Activated naive CD4-positive, alpha-beta T cell treated with anti-CD3 and anti-CD28 coated beads, Interleukin-2, amount 50 U/mL, for 72 hours (primary cell): ENCODE results near the gene HSPG2. TPM values are rescaled to one million over a fixed set of nuclear protein-coding genes. Genes with fewer than 3 reads are reported as not detected.
"Not testable (repeated sequence)": the region's sequence is repeated elsewhere in the genome, so short reads cannot be mapped to it uniquely, and the experiment has no call there.

Experiments
- ATAC-seq, 2 donors: fragments of 150-1000 bp; cut with Tn5 transposase; 2 replicates each; pipeline ENCODE4 v1.10.0; 2021; ENCODE audit warnings: mild to moderate bottlenecking in 2 of 2, moderate library complexity in 2 of 2
- DNase-seq, 2 donors: peaks; one replicate each; pipeline ENCODE4 v3.0.0; 2021 to 2022; ENCODE audit warnings: low spot score in 2 of 2
- H3K27ac Mint-ChIP-seq, 2 donors: one replicate each; pipeline ENCODE4 v1.8.0; 2022; ENCODE audit warnings: mild to moderate bottlenecking in 2 of 2, mixed read lengths in 2 of 2
- H3K36me3 Mint-ChIP-seq, 2 donors: one replicate each; pipeline ENCODE4 v1.8.0; 2022; ENCODE audit warnings: mixed read lengths in 2 of 2
- H3K9me3 Mint-ChIP-seq, 2 donors: one replicate each; pipeline ENCODE4 v1.8.0; 2022; ENCODE audit warnings: mixed read lengths in 2 of 2
- total RNA-seq, 2 donors: library from RNA; stranded (reverse); gene quantifications; one replicate each; pipeline ENCODE4 v1.2.3, GENCODE V29; 2022

Gene HSPG2
- total RNA-seq, 2 donors from 2014 or later: 9.2 to 37.3 TPM

GRCh38 chr1:21811875-21812305 lies 125.2 kb downstream of the HSPG2 start, which contains the start of gene LDLRAD2:
TSS of gene LDLRAD2 (plus strand) at chr1:21812265. CDS start at chr1:21812452, 187 bp downstream.
- H3K27ac Mint-ChIP-seq: no peak within 1 kb of the TSS
- DNase-seq (no peak), ATAC-seq (no peak)
- H3K36me3 Mint-ChIP-seq: no peaks in the 10 kb centered on the region
- no peaks in the 10 kb centered on the region for H3K9me3 Mint-ChIP-seq

- ATAC-seq: no peak
- no peaks in the 10 kb centered on the region for H3K36me3 Mint-ChIP-seq
Observed at GRCh38 chr1:21804536-21804935, 132.6 kb downstream of the HSPG2 start.

GRCh38 chr1:21801100-21801499 lies 136.0 kb downstream of the HSPG2 start:
- no peak for ATAC-seq
- H3K9me3 Mint-ChIP-seq: no peaks in the 10 kb centered on the region
- DNase-seq: no peak

More at GRCh38 chr1:21804536-21804935, 132.6 kb downstream of the HSPG2 start:
- Mint-ChIP-seq H3K9me3 (no peaks in the 10 kb centered on the region), H3K27ac (no peak overlapping the region)
- no peak for DNase-seq

GRCh38 chr1:21799730-21800129 lies 137.4 kb downstream of the HSPG2 start:
- DNase-seq (no peak), ATAC-seq (no peak)
- Mint-ChIP-seq H3K36me3 (peaks cover 0 to 6% of the 10 kb centered on the region in 2 donors), H3K27ac (no peak overlapping the region), H3K9me3 (peaks cover 0 to 5% of the 10 kb centered on the region in 2 donors)

More at GRCh38 chr1:21801100-21801499, 136.0 kb downstream of the HSPG2 start:
- Mint-ChIP-seq H3K27ac (no peak overlapping the region), H3K36me3 (no peaks in the 10 kb centered on the region)

- no peak for ATAC-seq
- peaks cover 0 to 9% of the 10 kb centered on the region in 2 donors for H3K9me3 Mint-ChIP-seq
- H3K27ac Mint-ChIP-seq: no peak overlapping the region
- H3K36me3 Mint-ChIP-seq: peaks cover 0 to 10% of the 10 kb centered on the region in 2 donors
- DNase-seq: no peak
Observed at GRCh38 chr1:21795075-21795474, 142.0 kb downstream of the HSPG2 start.

GRCh38 chr1:21794656-21795055 lies 142.5 kb downstream of the HSPG2 start:
- DNase-seq (no peak), ATAC-seq (no peak)
- Mint-ChIP-seq H3K27ac (no peak overlapping the region), H3K9me3 (peaks cover 0 to 9% of the 10 kb centered on the region in 2 donors), H3K36me3 (peaks cover 0 to 10% of the 10 kb centered on the region in 2 donors)

- DNase-seq: no peak
- Mint-ChIP-seq H3K9me3 (peaks cover 0 to 9% of the 10 kb centered on the region in 2 donors), H3K36me3 (peaks cover 0 to 10% of the 10 kb centered on the region in 2 donors), H3K27ac (no peak overlapping the region)
- ATAC-seq: no peak
Observed at GRCh38 chr1:21793104-21793503, 144.0 kb downstream of the HSPG2 start.

GRCh38 chr1:21786640-21787039 lies 150.5 kb downstream of the HSPG2 start:
- Mint-ChIP-seq H3K36me3 (peaks cover 6 to 10% of the 10 kb centered on the region in 2 donors), H3K27ac (no peak overlapping the region), H3K9me3 (no peaks in the 10 kb centered on the region)
- DNase-seq (no peak), ATAC-seq (no peak)

GRCh38 chr1:21785764-21786163 lies 151.3 kb downstream of the HSPG2 start:
- not testable (repeated sequence) for ATAC-seq

GRCh38 chr1:21783679-21784603 lies 153.2 kb downstream of the HSPG2 start:
- Mint-ChIP-seq H3K36me3 (peaks cover 17 to 22% of the 10 kb centered on the region in 2 donors), H3K9me3 (no peaks in the 10 kb centered on the region), H3K27ac (peak overlapping the region; percentile 99 to 100)
- DNase-seq: no peak
- ATAC-seq: no peak

More at GRCh38 chr1:21785764-21786163, 151.3 kb downstream of the HSPG2 start:
- H3K27ac Mint-ChIP-seq, H3K9me3 Mint-ChIP-seq, DNase-seq: not testable (repeated sequence)
- H3K36me3 Mint-ChIP-seq: peaks cover 10 to 11% of the 10 kb centered on the region in 2 donors

- peak; percentile 78 to 79 for ATAC-seq
- DNase-seq: peak; percentile 97 to 98
- Mint-ChIP-seq H3K27ac (peak within 1 kb of the TSS; percentile 99 to 100), H3K36me3 (peaks cover 17 to 26% of the 10 kb centered on the region in 2 donors), H3K9me3 (no peaks in the 10 kb centered on the region)
Observed at GRCh38 chr1:21782868-21783678, 154.0 kb downstream of the HSPG2 start, which contains the start of gene USP48. TSS of gene USP48 (minus strand) at chr1:21783149. CDS start at chr1:21782957, 192 bp downstream.

- peak overlapping the region; percentile 93 to 99 for H3K27ac Mint-ChIP-seq
- DNase-seq (peak; percentile 53 to 71), ATAC-seq (peak; percentile 12 to 15)
- H3K36me3 Mint-ChIP-seq: peaks cover 19 to 33% of the 10 kb centered on the region in 2 donors
- H3K9me3 Mint-ChIP-seq: no peaks in the 10 kb centered on the region
Observed at GRCh38 chr1:21782349-21782867, 154.7 kb downstream of the HSPG2 start.

GRCh38 chr1:21781815-21782348 lies 155.2 kb downstream of the HSPG2 start:
- Mint-ChIP-seq H3K36me3 (peaks cover 22 to 37% of the 10 kb centered on the region in 2 donors), H3K27ac (peak overlapping the region; percentile 93 to 99)
- peak in 1 of 2 donors; percentile 6 for ATAC-seq

GRCh38 chr1:21779613-21780521 lies 157.2 kb downstream of the HSPG2 start:
- ATAC-seq: peak; percentile 59 to 74
- DNase-seq: peak in 1 of 2 donors; percentile 54
- H3K36me3 Mint-ChIP-seq: peaks cover 22 to 37% of the 10 kb centered on the region in 2 donors
- no peaks in the 10 kb centered on the region for H3K9me3 Mint-ChIP-seq
- H3K27ac Mint-ChIP-seq: peak overlapping the region; percentile 95 to 98

More at GRCh38 chr1:21781815-21782348, 155.2 kb downstream of the HSPG2 start:
- DNase-seq: peak in 1 of 2 donors; percentile 20
- no peaks in the 10 kb centered on the region for H3K9me3 Mint-ChIP-seq

- Mint-ChIP-seq H3K9me3 (no peaks in the 10 kb centered on the region), H3K27ac (peak overlapping the region in 1 of 2 donors; percentile 33), H3K36me3 (peaks cover 22 to 41% of the 10 kb centered on the region in 2 donors)
- ATAC-seq (no peak), DNase-seq (no peak)
Observed at GRCh38 chr1:21778405-21778727, 158.7 kb downstream of the HSPG2 start.
